ENCODE results near the gene RAP1B. TPM values are rescaled to one million over a fixed set of nuclear protein-coding genes. Genes with fewer than 3 reads are reported as not detected.
A peak's percentile ranks its signal among the peaks of the same experiment; 100 is the strongest.

The RAP1B gene
- total and polyA plus RNA-seq, 9 of the 15 experiments (the other 6 are each of a cell fraction or from before 2014, with no cell fraction given), result 107 to 309 (median 170) TPM

DNA sequence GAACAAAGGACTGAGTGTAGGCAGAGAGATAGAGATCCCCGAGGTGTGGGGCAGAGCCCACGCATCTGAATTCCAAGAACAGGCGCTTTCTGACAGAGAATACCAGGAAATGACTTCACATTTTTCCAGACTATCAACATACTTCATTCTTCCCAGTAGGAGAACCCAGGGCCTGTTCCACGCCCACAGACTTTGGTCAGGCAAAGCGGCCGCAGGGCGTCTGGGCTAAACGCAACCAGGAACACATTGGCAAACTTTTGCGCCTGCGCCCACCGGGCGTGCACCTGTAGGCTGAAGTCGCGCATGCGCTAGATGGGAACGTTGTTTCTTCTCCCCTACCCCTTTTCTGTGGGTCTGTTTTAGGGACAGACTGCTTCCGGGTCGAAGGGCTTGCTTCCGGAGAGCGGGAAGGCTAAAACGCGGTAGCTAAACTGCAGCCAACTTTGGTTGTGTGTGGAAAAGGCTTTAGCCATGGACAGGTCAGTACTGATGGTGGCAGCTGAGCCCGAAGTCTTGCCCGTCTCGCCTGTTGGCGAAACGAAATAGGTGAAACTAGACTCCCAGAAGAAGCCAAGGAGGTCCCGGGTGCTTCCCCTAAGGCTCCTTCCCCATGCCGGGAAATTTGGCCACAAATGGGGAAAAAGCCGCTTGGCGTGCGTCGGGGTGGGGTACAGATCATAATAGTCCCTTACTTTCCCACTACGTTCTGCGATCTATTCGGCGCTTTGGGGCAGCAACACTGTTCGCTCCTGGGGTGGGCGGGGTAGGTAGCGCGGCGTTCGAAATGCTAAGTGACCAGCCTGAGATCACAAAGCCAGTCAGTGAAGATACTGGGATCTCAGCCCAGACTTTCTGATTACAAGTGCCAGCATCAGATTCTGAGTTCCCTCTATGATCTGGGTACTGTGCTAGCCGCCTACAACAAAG is 76.2 kb downstream of the RAP1B start, which contains the start of gene NUP107 (continued):
- TF ChIP-seq CBX2 (IDR thresholded peaks at IDR 0.05; ENCODE audit: insufficient read depth, low read length, poor library complexity, severe bottlenecking), result no peak
- TF ChIP-seq, protein P1, sequence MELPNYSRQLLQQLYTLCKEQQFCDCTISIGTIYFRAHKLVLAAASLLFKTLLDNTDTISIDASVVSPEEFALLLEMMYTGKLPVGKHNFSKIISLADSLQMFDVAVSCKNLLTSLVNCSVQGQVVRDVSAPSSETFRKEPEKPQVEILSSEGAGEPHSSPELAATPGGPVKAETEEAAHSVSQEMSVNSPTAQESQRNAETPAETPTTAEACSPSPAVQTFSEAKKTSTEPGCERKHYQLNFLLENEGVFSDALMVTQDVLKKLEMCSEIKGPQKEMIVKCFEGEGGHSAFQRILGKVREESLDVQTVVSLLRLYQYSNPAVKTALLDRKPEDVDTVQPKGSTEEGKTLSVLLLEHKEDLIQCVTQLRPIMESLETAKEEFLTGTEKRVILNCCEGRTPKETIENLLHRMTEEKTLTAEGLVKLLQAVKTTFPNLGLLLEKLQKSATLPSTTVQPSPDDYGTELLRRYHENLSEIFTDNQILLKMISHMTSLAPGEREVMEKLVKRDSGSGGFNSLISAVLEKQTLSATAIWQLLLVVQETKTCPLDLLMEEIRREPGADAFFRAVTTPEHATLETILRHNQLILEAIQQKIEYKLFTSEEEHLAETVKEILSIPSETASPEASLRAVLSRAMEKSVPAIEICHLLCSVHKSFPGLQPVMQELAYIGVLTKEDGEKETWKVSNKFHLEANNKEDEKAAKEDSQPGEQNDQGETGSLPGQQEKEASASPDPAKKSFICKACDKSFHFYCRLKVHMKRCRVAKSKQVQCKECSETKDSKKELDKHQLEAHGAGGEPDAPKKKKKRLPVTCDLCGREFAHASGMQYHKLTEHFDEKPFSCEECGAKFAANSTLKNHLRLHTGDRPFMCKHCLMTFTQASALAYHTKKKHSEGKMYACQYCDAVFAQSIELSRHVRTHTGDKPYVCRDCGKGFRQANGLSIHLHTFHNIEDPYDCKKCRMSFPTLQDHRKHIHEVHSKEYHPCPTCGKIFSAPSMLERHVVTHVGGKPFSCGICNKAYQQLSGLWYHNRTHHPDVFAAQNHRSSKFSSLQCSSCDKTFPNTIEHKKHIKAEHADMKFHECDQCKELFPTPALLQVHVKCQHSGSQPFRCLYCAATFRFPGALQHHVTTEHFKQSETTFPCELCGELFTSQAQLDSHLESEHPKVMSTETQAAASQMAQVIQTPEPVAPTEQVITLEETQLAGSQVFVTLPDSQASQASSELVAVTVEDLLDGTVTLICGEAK (IDR thresholded peaks at IDR 0.05), result peak; percentile 100
- TF ChIP-seq, protein P1 (CRISPR knock-in tag; IDR thresholded peaks at IDR 0.05), result no peak
- TF ChIP-seq, protein P2, sequence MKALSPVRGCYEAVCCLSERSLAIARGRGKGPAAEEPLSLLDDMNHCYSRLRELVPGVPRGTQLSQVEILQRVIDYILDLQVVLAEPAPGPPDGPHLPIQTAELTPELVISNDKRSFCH (CRISPR knock-in tag; IDR thresholded peaks at IDR 0.05), result no peak
- TF ChIP-seq, protein P2 (tag; IDR thresholded peaks at IDR 0.05), result peak; percentile 71; the same call in 1 of the 2 replicates
- TF ChIP-seq, protein P3, sequence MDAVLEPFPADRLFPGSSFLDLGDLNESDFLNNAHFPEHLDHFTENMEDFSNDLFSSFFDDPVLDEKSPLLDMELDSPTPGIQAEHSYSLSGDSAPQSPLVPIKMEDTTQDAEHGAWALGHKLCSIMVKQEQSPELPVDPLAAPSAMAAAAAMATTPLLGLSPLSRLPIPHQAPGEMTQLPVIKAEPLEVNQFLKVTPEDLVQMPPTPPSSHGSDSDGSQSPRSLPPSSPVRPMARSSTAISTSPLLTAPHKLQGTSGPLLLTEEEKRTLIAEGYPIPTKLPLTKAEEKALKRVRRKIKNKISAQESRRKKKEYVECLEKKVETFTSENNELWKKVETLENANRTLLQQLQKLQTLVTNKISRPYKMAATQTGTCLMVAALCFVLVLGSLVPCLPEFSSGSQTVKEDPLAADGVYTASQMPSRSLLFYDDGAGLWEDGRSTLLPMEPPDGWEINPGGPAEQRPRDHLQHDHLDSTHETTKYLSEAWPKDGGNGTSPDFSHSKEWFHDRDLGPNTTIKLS (IDR thresholded peaks at IDR 0.05; ENCODE audit: borderline replicate concordance, low read depth), result peak; percentile 87
- TF ChIP-seq TBP (optimal IDR thresholded peaks at IDR 0.05; ENCODE audit: low read depth, low read length), result peak; percentile 88
- peak; percentile 85 for TF ChIP-seq E2F3 (CRISPR knock-in tag; IDR thresholded peaks at IDR 0.05)
- no peak for TF ChIP-seq GATAD2A (IDR thresholded peaks at IDR 0.05)
- TF ChIP-seq ZNF3 (CRISPR knock-in tag; IDR thresholded peaks at IDR 0.05), result no peak
- TF ChIP-seq MED1 (CRISPR knock-in tag; IDR thresholded peaks at IDR 0.05; ENCODE audit: borderline replicate concordance), result no peak
- TF ChIP-seq NELFE (IDR thresholded peaks at IDR 0.05; ENCODE audit: insufficient read depth, insufficient read length), result no peak

All from K562 (cell line).